OCI-M1 (cell line): ENCODE results near the gene CRLF2.
"Not testable (repeated sequence)": the region's sequence is repeated elsewhere in the genome, so short reads cannot be mapped to it uniquely, and the experiment has no call there.

Experiments
- DNase-seq: peaks from one replicate; lab custom pipeline; 2025; lab: John Stamatoyannopoulos, UW

CRLF2 gene

GRCh38 chrX:1167466-1167865, 45.0 kb downstream of the CRLF2 start:
- no peak for DNase-seq

GRCh38 chrX:1165535-1166196, 46.8 kb downstream of the CRLF2 start:
- no peak for DNase-seq

GRCh38 chrX:1164322-1165288, 47.8 kb downstream of the CRLF2 start:
- no peak for DNase-seq

GRCh38 chrX:1163231-1163630, 49.2 kb downstream of the CRLF2 start:
- DNase-seq: no peak

GRCh38 chrX:1162119-1162916, 50.1 kb downstream of the CRLF2 start:
- no peak for DNase-seq

- no peak for DNase-seq
Observed at GRCh38 chrX:1159548-1159947, 52.9 kb downstream of the CRLF2 start.

GRCh38 chrX:1156681-1157455, 55.6 kb downstream of the CRLF2 start:
- not testable (repeated sequence) for DNase-seq

GRCh38 chrX:1153940-1154339, 58.5 kb downstream of the CRLF2 start:
- DNase-seq: no peak

- no peak for DNase-seq
Observed at GRCh38 chrX:1152090-1152489, 60.4 kb downstream of the CRLF2 start.

- DNase-seq: no peak
Observed at GRCh38 chrX:1151378-1152077, 60.9 kb downstream of the CRLF2 start.

- no peak for DNase-seq
Observed at GRCh38 chrX:1150569-1151347, 61.7 kb downstream of the CRLF2 start.

GRCh38 chrX:1147611-1148515, 64.6 kb downstream of the CRLF2 start:
- DNase-seq: no peak

- no peak for DNase-seq
Observed at GRCh38 chrX:1144293-1144692, 68.2 kb downstream of the CRLF2 start.
